IPS DF 6.9 (cell line): ENCODE measurements around the gene NUAK2.

Source experiments
- DNase-seq: peaks from one replicate; pipeline ENCODE4 v3.0.0-alpha.2; 2013; ENCODE audit warnings: low read depth, low spot score
- H3K27ac ChIP-seq: one replicate; pipeline ENCODE4 v1.5.1; 2013; ENCODE audit warnings: low read length, control low read depth
- H3K27me3 ChIP-seq: 2 replicates; pipeline ENCODE4 v1.6.1; 2013; ENCODE audit warnings: mild to moderate bottlenecking, low read length; ENCODE audit not compliant: control insufficient read depth, insufficient read depth
- H3K36me3 ChIP-seq: 2 replicates; pipeline ENCODE4 v1.6.1; 2013; ENCODE audit warnings: low read length; ENCODE audit not compliant: control insufficient read depth, insufficient read depth
- H3K4me1 ChIP-seq: 2 replicates; pipeline ENCODE4 v1.6.1; 2013; ENCODE audit warnings: low read length; ENCODE audit not compliant: control insufficient read depth, insufficient read depth
- H3K4me3 ChIP-seq: 2 replicates; pipeline ENCODE4 v1.5.1; 2013; ENCODE audit warnings: mild to moderate bottlenecking, low read length
- H3K9me3 ChIP-seq: 2 replicates; pipeline ENCODE4 v1.6.1; 2013; ENCODE audit warnings: low read length, inconsistent platforms; ENCODE audit not compliant: control insufficient read depth, insufficient read depth
- WGBS: extraction: QIAGEN DNeasy Blood & Tissue Kit; methylation state at CpG from one replicate; pipeline ENCODE4 v1.1.7; 2013; ENCODE audit warnings: mixed read lengths, missing lambda C conversion rate; ENCODE audit not compliant: insufficient read length, insufficient coverage; 5-methylcytosine and 5-hydroxymethylcytosine counted together

NUAK2 gene

GRCh38 chr1:205319081-205320018 is 2.2 kb downstream of the NUAK2 start:
- H3K4me3 ChIP-seq, result no peak overlapping the region
- peaks cover 22% of the 10 kb centered on the region for H3K4me1 ChIP-seq
- WGBS, result no CpG with 5 or more reads among the region's 6 CpGs
- no peak overlapping the region for H3K27ac ChIP-seq
- no peaks in the 10 kb centered on the region for H3K9me3 ChIP-seq
- H3K27me3 ChIP-seq, result no peaks in the 10 kb centered on the region
- DNase-seq, result no peak
- no peaks in the 10 kb centered on the region for H3K36me3 ChIP-seq

DNA sequence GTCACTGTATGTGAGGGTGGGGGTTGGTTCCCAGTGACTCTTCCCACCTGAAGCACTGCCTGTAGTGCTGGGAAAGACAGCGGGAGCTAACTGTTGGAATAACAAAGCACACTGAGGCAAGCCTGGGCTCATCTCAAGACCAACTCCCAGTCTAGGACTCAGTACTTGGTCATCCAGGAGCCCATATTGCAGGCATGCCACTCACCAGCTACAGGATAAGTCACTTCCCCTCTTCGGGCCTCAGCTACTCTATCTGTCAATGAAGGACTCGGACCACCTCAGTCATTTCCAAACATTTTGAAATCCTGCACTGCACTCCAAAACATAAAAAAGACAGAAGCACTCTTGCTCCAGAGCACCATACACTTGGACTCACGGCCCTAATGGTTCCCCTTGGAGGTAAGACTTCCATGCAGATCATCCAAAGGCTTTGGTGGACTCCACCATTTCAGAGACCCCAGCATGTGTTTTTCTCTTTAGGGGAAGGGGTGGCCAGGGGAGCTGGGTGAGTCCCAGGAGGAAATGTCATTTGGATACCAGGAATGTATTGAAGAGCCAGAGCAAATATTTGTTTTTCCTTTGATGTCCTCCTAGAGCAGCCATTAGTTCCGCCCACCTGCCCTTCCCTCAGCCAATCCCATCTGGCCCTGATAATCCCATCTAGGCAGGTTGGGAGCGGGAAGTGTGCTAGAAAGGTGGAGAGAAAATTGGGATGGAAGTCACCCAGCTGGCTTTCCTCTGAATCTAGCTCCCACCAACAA is 3.1 kb downstream of the NUAK2 start:
- no peaks in the 10 kb centered on the region for H3K9me3 ChIP-seq
- peaks cover 22% of the 10 kb centered on the region for H3K4me1 ChIP-seq
- DNase-seq, result no peak
- no peak overlapping the region for H3K4me3 ChIP-seq
- no CpG with 5 or more reads among the region's 6 CpGs for WGBS
- H3K27me3 ChIP-seq, result no peaks in the 10 kb centered on the region
- no peak overlapping the region for H3K27ac ChIP-seq
- no peaks in the 10 kb centered on the region for H3K36me3 ChIP-seq

- no CpG with 5 or more reads among the region's 7 CpGs for whole genome bisulfite sequencing
- no peaks in the 10 kb centered on the region for H3K9me3 ChIP-seq
- H3K4me3 ChIP-seq, result no peak overlapping the region
- no peak for DNase-seq
- H3K27me3 ChIP-seq, result no peaks in the 10 kb centered on the region
- peaks cover 26% of the 10 kb centered on the region for H3K4me1 ChIP-seq
- no peak overlapping the region for H3K27ac ChIP-seq
- H3K36me3 ChIP-seq, result no peaks in the 10 kb centered on the region
Measured at GRCh38 chr1:205317311-205317917, 4.1 kb downstream of the NUAK2 start.

GRCh38 chr1:205316161-205316566 is 5.4 kb downstream of the NUAK2 start:
- Histone ChIP-seq H3K4me1 (peaks cover 26% of the 10 kb centered on the region), H3K36me3 (peaks cover under 1% of the 10 kb centered on the region; the same call in 1 of the 2 replicates), H3K9me3 (no peaks in the 10 kb centered on the region), H3K27ac (no peak overlapping the region), H3K4me3 (no peak overlapping the region), H3K27me3 (no peaks in the 10 kb centered on the region)
- WGBS, result no CpG with 5 or more reads among the region's 2 CpGs
- no peak for DNase-seq

GRCh38 chr1:205315008-205315618 is 6.4 kb downstream of the NUAK2 start:
- Histone ChIP-seq H3K36me3 (peaks cover 10% of the 10 kb centered on the region; the same call in 1 of the 2 replicates), H3K4me3 (no peak overlapping the region), H3K9me3 (no peaks in the 10 kb centered on the region), H3K27me3 (no peaks in the 10 kb centered on the region), H3K4me1 (peaks cover 25% of the 10 kb centered on the region), H3K27ac (no peak overlapping the region)
- whole genome bisulfite sequencing, result no CpG with 5 or more reads among the region's 5 CpGs
- DNase-seq, result no peak

DNA sequence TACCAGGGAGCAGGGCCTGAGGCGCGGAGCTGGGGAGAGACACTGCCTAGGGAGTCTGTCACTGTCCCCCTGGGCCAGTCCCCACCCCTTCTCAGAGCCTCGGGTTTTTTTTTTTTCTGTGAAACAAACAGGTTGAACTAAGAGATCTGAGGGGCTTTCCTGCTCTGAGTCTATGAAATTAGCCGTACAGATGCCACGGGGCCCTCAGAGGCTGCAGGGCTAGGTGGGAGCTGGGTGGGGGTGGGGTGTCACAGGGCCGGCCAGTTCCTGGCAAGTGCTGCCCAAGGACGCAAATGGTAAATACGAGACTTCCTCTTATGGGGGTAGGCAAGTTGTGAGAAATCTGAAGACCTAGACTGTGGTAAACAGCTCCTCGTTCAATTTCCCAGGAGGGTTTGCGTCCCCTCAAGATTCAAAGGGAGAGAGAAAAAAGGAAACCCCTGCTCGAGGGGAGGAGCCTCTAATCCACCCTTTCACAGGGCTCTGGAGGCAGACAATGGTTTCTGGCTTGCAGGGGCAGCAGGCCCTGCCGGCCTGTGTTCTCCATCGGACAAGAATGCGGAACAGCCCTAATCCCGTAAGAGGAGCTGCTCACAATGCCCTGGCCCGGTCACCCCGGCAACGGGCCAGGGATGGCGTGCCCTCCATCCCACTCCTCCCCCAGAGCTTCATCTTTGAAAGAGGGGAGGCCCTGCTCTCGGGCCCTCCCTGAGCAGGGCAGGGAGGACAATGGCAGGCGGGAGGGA is 7.8 kb downstream of the NUAK2 start:
- Histone ChIP-seq H3K27me3 (no peaks in the 10 kb centered on the region), H3K9me3 (no peaks in the 10 kb centered on the region), H3K36me3 (peaks cover 15% of the 10 kb centered on the region; the same call in 1 of the 2 replicates), H3K4me3 (no peak overlapping the region), H3K4me1 (peaks cover 22% of the 10 kb centered on the region), H3K27ac (no peak overlapping the region)
- no CpG with 5 or more reads among the region's 21 CpGs for WGBS
- peak; percentile 72 for DNase-seq

GRCh38 chr1:205312866-205313562 is 8.5 kb downstream of the NUAK2 start:
- Histone ChIP-seq H3K27ac (no peak overlapping the region), H3K4me3 (no peak overlapping the region), H3K4me1 (peaks cover 19% of the 10 kb centered on the region)

GRCh38 chr1:205310976-205311704 is 10.4 kb downstream of the NUAK2 start:
- H3K36me3 ChIP-seq, result peaks cover 40% of the 10 kb centered on the region

More at GRCh38 chr1:205312866-205313562, 8.5 kb downstream of the NUAK2 start:
- H3K9me3 ChIP-seq, result no peaks in the 10 kb centered on the region
- peaks cover 22% of the 10 kb centered on the region for H3K36me3 ChIP-seq
- no peaks in the 10 kb centered on the region for H3K27me3 ChIP-seq
- no peak for DNase-seq
- WGBS, result 100% methylated on average over 4 of the region's 10 CpGs

GRCh38 chr1:205309741-205310140 is 11.8 kb downstream of the NUAK2 start:
- Histone ChIP-seq H3K9me3 (no peaks in the 10 kb centered on the region), H3K4me1 (peaks cover 4% of the 10 kb centered on the region; the same call in 1 of the 2 replicates), H3K4me3 (no peak overlapping the region), H3K36me3 (peaks cover 50% of the 10 kb centered on the region), H3K27me3 (no peaks in the 10 kb centered on the region), H3K27ac (no peak overlapping the region)
- no CpG with 5 or more reads among the region's 1 CpG for WGBS
- DNase-seq, result no peak

More at GRCh38 chr1:205310976-205311704, 10.4 kb downstream of the NUAK2 start:
- Histone ChIP-seq H3K27ac (no peak overlapping the region), H3K27me3 (no peaks in the 10 kb centered on the region), H3K4me3 (no peak overlapping the region), H3K9me3 (no peaks in the 10 kb centered on the region), H3K4me1 (peaks cover 9% of the 10 kb centered on the region; the same call in 1 of the 2 replicates)
- DNase-seq, result no peak
- no CpG with 5 or more reads among the region's 8 CpGs for WGBS
